GM21447 (cell line): Measurements from ENCODE around the gene LMBRD1.

Experiments
- ATAC-seq: cut with Tn5 transposase; IDR thresholded peaks from one replicate; pipeline ENCODE4 v1.9.1; 2021; ENCODE audit not compliant: unreplicated experiment

LMBRD1 gene

GRCh38 chr6:69643688-69644087 is 153.1 kb downstream of the LMBRD1 start:
- no peak for ATAC-seq

GRCh38 chr6:69632932-69633331 is 163.9 kb downstream of the LMBRD1 start:
- ATAC-seq: no peak

GRCh38 chr6:69631552-69632346 is 165.1 kb downstream of the LMBRD1 start:
- no peak for ATAC-seq

DNA sequence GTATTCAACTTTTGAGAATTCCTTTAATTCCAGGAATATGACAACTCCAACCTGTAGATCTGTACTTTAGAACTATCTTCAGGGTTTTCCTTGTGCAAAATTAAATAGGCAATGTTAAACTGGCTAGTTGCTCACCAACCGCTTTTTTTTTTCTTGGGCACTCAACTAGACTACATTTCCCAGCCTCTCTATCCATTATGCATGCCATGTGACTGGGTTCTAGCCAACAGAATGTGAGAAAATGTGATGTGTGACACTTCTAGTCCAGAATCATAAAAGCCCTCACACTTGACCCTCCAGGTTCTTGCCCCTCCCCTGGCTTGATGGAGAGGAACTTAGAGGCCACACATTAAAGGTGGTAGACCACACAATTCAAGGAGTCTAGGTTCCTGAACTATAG is 166.0 kb downstream of the LMBRD1 start:
- ATAC-seq: no peak

GRCh38 chr6:69627625-69628024 is 169.2 kb downstream of the LMBRD1 start:
- ATAC-seq: no peak

DNA sequence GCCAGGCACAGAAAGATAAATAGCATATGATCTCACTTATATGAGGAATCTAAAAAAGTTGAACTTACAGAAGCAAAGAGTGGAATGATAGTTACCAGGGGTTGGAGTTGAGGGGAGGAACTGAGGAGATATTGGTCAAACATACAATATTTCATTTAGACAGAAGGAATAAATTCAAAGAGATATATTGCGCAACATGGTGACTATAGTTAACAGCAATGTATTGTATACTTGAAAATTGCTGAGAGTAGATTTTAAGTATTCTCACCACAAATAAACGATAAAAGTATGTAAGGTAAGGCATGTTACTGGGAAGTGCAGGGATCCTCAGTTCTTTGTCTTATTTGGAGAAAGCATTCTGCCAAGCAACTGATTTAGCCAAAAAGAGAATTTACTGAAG is 171.9 kb downstream of the LMBRD1 start:
- no peak for ATAC-seq
